OCI-LY7 (cell line): ENCODE data around the gene HPCA. TPM values are rescaled to one million over a fixed set of nuclear protein-coding genes. Genes with fewer than 3 reads are reported as not detected.

Source experiments
- BruUV-seq: library from RNA; stranded (reverse); fragments of 400-500 nt; replicated peaks from 2 replicates; lab custom pipeline; 2021; lab: Mats Ljungman, UMichigan
- CTCF ChIA-PET: fragments of 300-600 bp; sonication (Branson Sonifier 250); formaldehyde crosslinking; loops from one replicate; lab custom pipeline; 2022; ENCODE audit warnings: antibody characterized with exemption; ENCODE audit not compliant: unreplicated experiment; lab: Charles Lee
- POLR2A ChIA-PET: fragments of 300-600 bp; sonication (Branson Sonifier 250); formaldehyde crosslinking; loops from one replicate; lab custom pipeline; 2022; ENCODE audit warnings: antibody characterized with exemption; lab: Charles Lee
- DNase-seq: peaks from one replicate; pipeline ENCODE4 v3.0.0-alpha.2; 2015; ENCODE audit warnings: low spot score
- H2AFZ ChIP-seq: fragments of 200-600 bp; sonication (generic), shearing (Covaris generic); 2 replicates; pipeline ENCODE4 v1.6.1; 2014; ENCODE audit warnings: mild to moderate bottlenecking, antibody characterized with exemption, low read length, moderate library complexity
- H3K27ac ChIP-seq: fragments of 200-600 bp; sonication (generic); 2 replicates; pipeline ENCODE4 v1.5.1; 2014; ENCODE audit warnings: mixed run types, low read depth, mild to moderate bottlenecking, moderate library complexity, low read length, inconsistent platforms; ENCODE audit not compliant: poor library complexity, severe bottlenecking
- H3K36me3 ChIP-seq: fragments of 200-600 bp; sonication (generic); 2 replicates; pipeline ENCODE4 v1.6.1; 2014; ENCODE audit warnings: mild to moderate bottlenecking, antibody characterized with exemption, low read length, moderate library complexity, mixed read lengths; ENCODE audit not compliant: insufficient read depth
- H3K4me1 ChIP-seq: fragments of 200-600 bp; sonication (generic); 2 replicates; pipeline ENCODE4 v1.5.1; 2014; ENCODE audit warnings: mild to moderate bottlenecking, low read length; ENCODE audit not compliant: insufficient read depth, poor library complexity, severe bottlenecking
- H3K4me2 ChIP-seq: fragments of 200-600 bp; sonication (generic); 2 replicates; pipeline ENCODE4 v1.6.1; 2014; ENCODE audit warnings: mild to moderate bottlenecking, low read length
- H3K4me3 ChIP-seq: fragments of 200-600 bp; sonication (generic); 2 replicates; pipeline ENCODE4 v1.5.1; 2014; ENCODE audit warnings: mild to moderate bottlenecking, low read depth, low read length; ENCODE audit not compliant: poor library complexity, severe bottlenecking
- H3K79me2 ChIP-seq: fragments of 200-600 bp; sonication (generic); 2 replicates; pipeline ENCODE4 v1.6.1; 2016; ENCODE audit warnings: low read depth, mild to moderate bottlenecking, low read length, moderate library complexity, mixed read lengths; ENCODE audit not compliant: insufficient read depth
- H3K9me2 ChIP-seq: fragments of 200-600 bp; sonication (generic); 2 replicates; pipeline ENCODE4 v1.6.1; 2016; ENCODE audit warnings: mild to moderate bottlenecking, low read length, mixed read lengths; ENCODE audit not compliant: insufficient read depth
- H3K9me3 ChIP-seq: fragments of 200-600 bp; sonication (generic); 2 replicates; pipeline ENCODE4 v1.6.1; 2014; ENCODE audit warnings: mild to moderate bottlenecking, mixed run types, low read length, mixed read lengths
- H4K20me1 ChIP-seq: fragments of 200-600 bp; sonication (generic); 2 replicates; pipeline ENCODE4 v1.6.1; 2014; ENCODE audit warnings: mild to moderate bottlenecking, antibody characterized with exemption, low read length, moderate library complexity, mixed read lengths; ENCODE audit not compliant: insufficient read depth
- CTCF ChIP-seq: fragments of 200-600 bp; sonication (generic); conservative IDR thresholded peaks from 2 replicates; pipeline ENCODE4 v1.5.1; 2014; ENCODE audit warnings: mild to moderate bottlenecking, antibody characterized with exemption, low read length, moderate library complexity, mixed read lengths
- EZH2phosphoT487 ChIP-seq: fragments of 200-600 bp; sonication (generic); IDR thresholded peaks from 2 replicates; pipeline ENCODE4 v1.6.1; 2018; ENCODE audit warnings: low read depth, borderline replicate concordance, mild to moderate bottlenecking, mixed run types, antibody characterized with exemption, low read length, moderate library complexity, mixed read lengths
- intact Hi-C: fragments of 100-400 bp; cut with micrococcal nuclease; formaldehyde crosslinking; loops from one replicate; pipeline ENCODE4 v1.10.0; 2022; ENCODE audit not compliant: unreplicated experiment
- total RNA-seq, 2 experiments: library from RNA; depleted of rRNA in 1 of 2; stranded (reverse); fragments of >200 nt in 1 of 2; shearing (Covaris generic) in 1 of 2; gene quantifications; 2 replicates each; pipeline ENCODE4 v1.2.3, GENCODE V29; 2014 to 2022

Gene HPCA
- total RNA-seq, 2 experiments from 2014 or later = 0.36 to 3.3 TPM

- no peaks in the 10 kb centered on the region for H3K79me2 ChIP-seq
- H3K9me3 ChIP-seq = no peaks in the 10 kb centered on the region
- TF ChIP-seq EZH2phosphoT487 (no peak), CTCF (no peak)
- ChIA-PET CTCF (no interaction called here), POLR2A (no interaction called here)
- H3K4me2 ChIP-seq = no peak overlapping the region
- no peak overlapping the region for H3K4me3 ChIP-seq
- no peaks in the 10 kb centered on the region for H3K36me3 ChIP-seq
- H3K4me1 ChIP-seq = no peaks in the 10 kb centered on the region
- no peak for DNase-seq
- intact Hi-C loops = no loop called here
- no peaks in the 10 kb centered on the region for H3K9me2 ChIP-seq
- H3K27ac ChIP-seq = no peak overlapping the region
- BruUV-seq = no TSS peak
- no peak overlapping the region for H2AFZ ChIP-seq
- H4K20me1 ChIP-seq = no peaks in the 10 kb centered on the region
Measured at GRCh38 chr1:32881871-32882850, 4.1 kb upstream of the HPCA start.

- H3K4me1 ChIP-seq = no peaks in the 10 kb centered on the region
- no TSS peak for BruUV-seq
- no peak overlapping the region for H3K27ac ChIP-seq
- H3K4me3 ChIP-seq = no peak overlapping the region
- no peaks in the 10 kb centered on the region for H3K36me3 ChIP-seq
- no peak for DNase-seq
- no peak overlapping the region for H2AFZ ChIP-seq
- no peaks in the 10 kb centered on the region for H3K79me2 ChIP-seq
- TF ChIP-seq EZH2phosphoT487 (no peak), CTCF (no peak)
- ChIA-PET CTCF (no interaction called here), POLR2A (no interaction called here)
- H3K9me3 ChIP-seq = no peaks in the 10 kb centered on the region
- H3K4me2 ChIP-seq = no peak overlapping the region
- intact Hi-C loops = no loop called here
- no peaks in the 10 kb centered on the region for H4K20me1 ChIP-seq
- H3K9me2 ChIP-seq = no peaks in the 10 kb centered on the region
Measured at GRCh38 chr1:32883338-32884031, 2.8 kb upstream of the HPCA start.

- no peak for DNase-seq
- Histone ChIP-seq H2AFZ (no peak overlapping the region), H3K36me3 (no peaks in the 10 kb centered on the region), H3K9me3 (no peaks in the 10 kb centered on the region), H3K4me2 (no peak overlapping the region), H3K27ac (no peak overlapping the region), H3K4me3 (no peak overlapping the region), H3K4me1 (no peaks in the 10 kb centered on the region), H4K20me1 (no peaks in the 10 kb centered on the region), H3K79me2 (no peaks in the 10 kb centered on the region), H3K9me2 (no peaks in the 10 kb centered on the region)
- ChIA-PET CTCF (no interaction called here), POLR2A (no interaction called here)
- intact Hi-C loops = no loop called here
- TF ChIP-seq CTCF (no peak), EZH2phosphoT487 (no peak)
- BruUV-seq = no TSS peak
Measured at GRCh38 chr1:32884032-32884372, 2.3 kb upstream of the HPCA start.
